ENCODE measurements around the gene HIVEP3.

The HIVEP3 gene

GRCh38 chr1:41892301-41892781 is 26.4 kb downstream of the HIVEP3 start:
- DNase-seq (ENCODE audit: low read depth) = no peak

- peak; percentile 55 for DNase-seq (ENCODE audit: low read depth)
Observed at GRCh38 chr1:41891199-41891896, 27.4 kb downstream of the HIVEP3 start.

- DNase-seq (ENCODE audit: low read depth) = no peak
Observed at GRCh38 chr1:41890825-41891198, 27.9 kb downstream of the HIVEP3 start.

GRCh38 chr1:41889506-41890414 is 29.0 kb downstream of the HIVEP3 start:
- DNase-seq (ENCODE audit: low read depth) = no peak

- no peak for DNase-seq (ENCODE audit: low read depth)
Observed at GRCh38 chr1:41888756-41889155, 30.0 kb downstream of the HIVEP3 start.

GRCh38 chr1:41887365-41887764 is 31.4 kb downstream of the HIVEP3 start:
- DNase-seq (ENCODE audit: low read depth) = no peak

- DNase-seq (ENCODE audit: low read depth) = no peak
Observed at GRCh38 chr1:41884256-41885230, 34.2 kb downstream of the HIVEP3 start.

- DNase-seq (ENCODE audit: low read depth) = no peak
Observed at GRCh38 chr1:41883507-41883906, 35.2 kb downstream of the HIVEP3 start.

GRCh38 chr1:41882486-41882885 is 36.2 kb downstream of the HIVEP3 start:
- no peak for DNase-seq (ENCODE audit: low read depth)

- DNase-seq (ENCODE audit: low read depth) = no peak
Observed at GRCh38 chr1:41882068-41882477, 36.6 kb downstream of the HIVEP3 start.

- DNase-seq (ENCODE audit: low read depth) = no peak
Observed at GRCh38 chr1:41880950-41881885, 37.5 kb downstream of the HIVEP3 start.

GRCh38 chr1:41880261-41880660 is 38.5 kb downstream of the HIVEP3 start:
- DNase-seq (ENCODE audit: low read depth) = no peak

GRCh38 chr1:41879617-41880016 is 39.1 kb downstream of the HIVEP3 start:
- no peak for DNase-seq (ENCODE audit: low read depth)

GRCh38 chr1:41878911-41879310 is 39.8 kb downstream of the HIVEP3 start:
- DNase-seq (ENCODE audit: low read depth) = no peak

- DNase-seq (ENCODE audit: low read depth) = no peak
Observed at GRCh38 chr1:41878495-41878894, 40.2 kb downstream of the HIVEP3 start.

GRCh38 chr1:41876576-41877445 is 41.9 kb downstream of the HIVEP3 start:
- DNase-seq (ENCODE audit: low read depth) = no peak

- no peak for DNase-seq (ENCODE audit: low read depth)
Observed at GRCh38 chr1:41875487-41875886, 43.2 kb downstream of the HIVEP3 start.

- DNase-seq (ENCODE audit: low read depth) = no peak
Observed at GRCh38 chr1:41874903-41875411, 43.8 kb downstream of the HIVEP3 start.

GRCh38 chr1:41874151-41874719 is 44.5 kb downstream of the HIVEP3 start:
- DNase-seq (ENCODE audit: low read depth) = no peak
